WTC11 (cell line): ENCODE measurements around the gene HCN1. TPM values are rescaled to one million over a fixed set of nuclear protein-coding genes. Genes with fewer than 3 reads are reported as not detected.

Experiments
- ATAC-seq: fragments of 200-7000 bp; cut with Tn5 transposase; 2 replicates; pipeline ENCODE4 v1.10.0; 2021; ENCODE audit warnings: mild to moderate bottlenecking, moderate library complexity
- CTCF ChIA-PET: fragments of 300-600 bp; sonication (Branson Sonifier 250); formaldehyde crosslinking; loops from one replicate; lab custom pipeline; 2021; ENCODE audit warnings: antibody characterized with exemption; lab: Charles Lee
- POLR2A ChIA-PET: fragments of 350-600 bp; sonication (Branson Sonifier 250); formaldehyde crosslinking; loops from one replicate; lab custom pipeline; 2021; ENCODE audit warnings: antibody characterized with exemption; lab: Charles Lee
- DNase-seq: peaks from one replicate; pipeline ENCODE4 v3.0.0; 2021; ENCODE audit warnings: low spot score
- H3K27ac Mint-ChIP-seq: 2 replicates; pipeline ENCODE4 v1.8.0; 2021; ENCODE audit warnings: mixed read lengths
- H3K27me3 Mint-ChIP-seq: 2 replicates; pipeline ENCODE4 v1.8.0; 2021; ENCODE audit warnings: low read depth, mild to moderate bottlenecking, moderate library complexity, mixed read lengths
- H3K36me3 Mint-ChIP-seq: 2 replicates; pipeline ENCODE4 v1.8.0; 2021; ENCODE audit warnings: mixed read lengths
- H3K4me1 Mint-ChIP-seq: 2 replicates; pipeline ENCODE4 v1.8.0; 2022; ENCODE audit warnings: mixed read lengths
- H3K4me3 Mint-ChIP-seq: 2 replicates; pipeline ENCODE4 v1.8.0; 2021; ENCODE audit warnings: mild to moderate bottlenecking, moderate library complexity, mixed read lengths
- H3K9me3 Mint-ChIP-seq: 2 replicates; pipeline ENCODE4 v1.8.0; 2021; ENCODE audit warnings: mixed read lengths
- ATF6 ChIP-seq: sonication (generic); formaldehyde crosslinking; IDR thresholded peaks from 2 replicates; pipeline ENCODE4 v1.8.1; 2023; ENCODE audit warnings: mild to moderate bottlenecking, missing genetic modification reagents
- ESRRA ChIP-seq: sonication (generic); formaldehyde crosslinking; IDR thresholded peaks from 2 replicates; pipeline ENCODE4 v1.8.1; 2022; ENCODE audit warnings: mild to moderate bottlenecking, missing genetic modification reagents, borderline replicate concordance
- FOXJ3 ChIP-seq: sonication (generic); formaldehyde crosslinking; IDR thresholded peaks from 2 replicates; pipeline ENCODE4 v1.9.0; 2021; ENCODE audit warnings: missing genetic modification reagents, mild to moderate bottlenecking, borderline replicate concordance
- FOXP1 ChIP-seq: sonication (generic); formaldehyde crosslinking; IDR thresholded peaks from 2 replicates; pipeline ENCODE4 v1.8.0; 2022; ENCODE audit warnings: missing genetic modification reagents, mild to moderate bottlenecking, moderate library complexity, borderline replicate concordance
- HMGXB4 ChIP-seq: sonication (generic); formaldehyde crosslinking; IDR thresholded peaks from 2 replicates; pipeline ENCODE4 v1.8.1; 2023; ENCODE audit warnings: mild to moderate bottlenecking, moderate library complexity, missing genetic modification reagents
- KAT7 ChIP-seq: sonication (generic); formaldehyde crosslinking; IDR thresholded peaks from 2 replicates; pipeline ENCODE4 v1.8.1; 2023; ENCODE audit warnings: missing genetic modification reagents, mild to moderate bottlenecking, borderline replicate concordance
- NFE2L1 ChIP-seq: sonication (generic); formaldehyde crosslinking; IDR thresholded peaks from 2 replicates; pipeline ENCODE4 v1.8.1; 2023; ENCODE audit warnings: missing genetic modification reagents
- NR2C2 ChIP-seq: sonication (generic); formaldehyde crosslinking; IDR thresholded peaks from 2 replicates; pipeline ENCODE4 v1.8.0; 2022; ENCODE audit warnings: mild to moderate bottlenecking, missing genetic modification reagents
- NR3C1 ChIP-seq: sonication (generic); formaldehyde crosslinking; conservative IDR thresholded peaks from 2 replicates; pipeline ENCODE4 v1.8.1; 2023; ENCODE audit warnings: low read depth, mild to moderate bottlenecking, missing genetic modification reagents
- TP53 ChIP-seq: sonication (generic); formaldehyde crosslinking; IDR thresholded peaks from 2 replicates; pipeline ENCODE4 v1.8.1; 2023; ENCODE audit warnings: mild to moderate bottlenecking, missing genetic modification reagents
- USF2 ChIP-seq: sonication (generic); formaldehyde crosslinking; IDR thresholded peaks from 2 replicates; pipeline ENCODE4 v1.8.1; 2023; ENCODE audit warnings: mild to moderate bottlenecking, missing genetic modification reagents, moderate library complexity
- ZNF138 ChIP-seq: sonication (generic); formaldehyde crosslinking; conservative IDR thresholded peaks from 2 replicates; pipeline ENCODE4 v1.8.1; 2022; ENCODE audit warnings: mild to moderate bottlenecking, moderate library complexity, missing genetic modification reagents
- ZNF232 ChIP-seq: sonication (generic); formaldehyde crosslinking; IDR thresholded peaks from 2 replicates; pipeline ENCODE4 v1.8.0; 2022; ENCODE audit warnings: mild to moderate bottlenecking, missing genetic modification reagents
- ZNF396 ChIP-seq: fragments of 250-450 bp; sonication (Bioruptor Pico); IDR thresholded peaks from 2 replicates; pipeline ENCODE4 v1.8.0; 2021; ENCODE audit warnings: mild to moderate bottlenecking, moderate library complexity, borderline replicate concordance
- ZNF512 ChIP-seq: sonication (generic); formaldehyde crosslinking; IDR thresholded peaks from 2 replicates; pipeline ENCODE4 v1.8.1; 2022; ENCODE audit warnings: missing genetic modification reagents, borderline replicate concordance
- total RNA-seq: library from RNA; stranded (reverse); gene quantifications from 3 replicates; pipeline ENCODE4 v1.2.3, GENCODE V29; 2021
- TF ChIP-seq, protein P1 (sequence below): sonication (generic); formaldehyde crosslinking; IDR thresholded peaks from 2 replicates; pipeline ENCODE4 v1.8.0; 2022; ENCODE audit warnings: mild to moderate bottlenecking, missing genetic modification reagents
- TF ChIP-seq, protein P2 (sequence below): fragments of 250-450 bp; sonication (Bioruptor Pico); IDR thresholded peaks from 2 replicates; pipeline ENCODE4 v1.8.0; 2021; ENCODE audit warnings: mild to moderate bottlenecking
- TF ChIP-seq, protein P3 (sequence below): fragments of 250-450 bp; sonication (Bioruptor Pico); IDR thresholded peaks from 2 replicates; pipeline ENCODE4 v1.9.0; 2021; ENCODE audit warnings: moderate library complexity, mild to moderate bottlenecking, inconsistent platforms, borderline replicate concordance
- TF ChIP-seq, protein P4 (sequence below): sonication (generic); formaldehyde crosslinking; IDR thresholded peaks from 2 replicates; pipeline ENCODE4 v1.8.0; 2023; ENCODE audit warnings: mild to moderate bottlenecking, missing genetic modification reagents

HCN1 gene
- total RNA-seq, 1 experiment from 2014 or later = 2.2 TPM

GRCh38 chr5:45568813-45569212 is 127.4 kb downstream of the HCN1 start:
- DNase-seq = no peak
- H3K27me3 Mint-ChIP-seq = no peaks in the 10 kb centered on the region
- peak; percentile 62; the same call in 1 of the 2 replicates for ATAC-seq
- peak overlapping the region; percentile 42 for H3K27ac Mint-ChIP-seq
- H3K4me3 Mint-ChIP-seq = no peak overlapping the region
- CTCF ChIA-PET = interaction anchor here (0.9 kb wide), 1 partner anchor 128 kb away, joined by 3 read pairs; the partner anchor contains the start of gene HCN1
- TF ChIP-seq NR3C1 (CRISPR knock-in tag) (no peak), NR2C2 (CRISPR knock-in tag) (no peak), ZNF232 (CRISPR knock-in tag) (no peak), KAT7 (CRISPR knock-in tag) (no peak), ZNF396 (CRISPR knock-in tag) (no peak), ZNF138 (CRISPR knock-in tag) (no peak), FOXP1 (no peak)
- TF ChIP-seq, protein P1, sequence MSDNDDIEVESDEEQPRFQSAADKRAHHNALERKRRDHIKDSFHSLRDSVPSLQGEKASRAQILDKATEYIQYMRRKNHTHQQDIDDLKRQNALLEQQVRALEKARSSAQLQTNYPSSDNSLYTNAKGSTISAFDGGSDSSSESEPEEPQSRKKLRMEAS (CRISPR knock-in tag) = no peak
- TF ChIP-seq, all 79 proteins: peak for 0
- Mint-ChIP-seq H3K36me3 (no peaks in the 10 kb centered on the region), H3K9me3 (no peaks in the 10 kb centered on the region), H3K4me1 (peaks cover 43% of the 10 kb centered on the region)
- POLR2A ChIA-PET = no interaction called here

DNA sequence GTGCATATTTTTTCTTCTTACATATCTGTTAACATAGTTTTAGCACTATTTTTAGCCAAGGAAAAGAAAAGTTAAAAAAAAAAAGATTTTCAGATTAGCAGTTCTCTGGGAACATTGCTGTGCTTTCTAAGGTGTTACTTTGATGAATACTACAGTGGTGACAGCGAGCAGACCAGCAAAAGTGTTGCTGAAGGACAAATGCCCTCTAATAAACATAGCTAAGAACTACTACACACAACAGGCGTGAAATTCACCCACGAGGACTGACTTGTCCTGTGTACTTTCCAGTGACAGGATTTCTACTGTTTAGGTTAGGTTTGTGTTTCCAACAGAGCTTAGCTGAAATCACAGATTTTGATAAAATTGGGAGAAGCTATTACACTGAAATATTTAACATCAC is 153.8 kb downstream of the HCN1 start:
- ChIA-PET POLR2A (interaction anchor here (0.5 kb wide), 1 partner anchor 290 kb away, joined by 3 read pairs; no protein-coding TSS in a partner anchor), CTCF (interaction anchor here (1.2 kb wide), 1 partner anchor 21 kb away, joined by 4 read pairs; no protein-coding TSS in a partner anchor)
- DNase-seq (no peak), ATAC-seq (no peak)
- Mint-ChIP-seq H3K27ac (no peak overlapping the region), H3K27me3 (no peaks in the 10 kb centered on the region), H3K4me3 (no peak overlapping the region), H3K36me3 (no peaks in the 10 kb centered on the region), H3K9me3 (no peaks in the 10 kb centered on the region), H3K4me1 (peaks cover 4% of the 10 kb centered on the region; the same call in 1 of the 2 replicates)
- TF ChIP-seq ESRRA (CRISPR knock-in tag) = no peak
- TF ChIP-seq, protein P2, sequence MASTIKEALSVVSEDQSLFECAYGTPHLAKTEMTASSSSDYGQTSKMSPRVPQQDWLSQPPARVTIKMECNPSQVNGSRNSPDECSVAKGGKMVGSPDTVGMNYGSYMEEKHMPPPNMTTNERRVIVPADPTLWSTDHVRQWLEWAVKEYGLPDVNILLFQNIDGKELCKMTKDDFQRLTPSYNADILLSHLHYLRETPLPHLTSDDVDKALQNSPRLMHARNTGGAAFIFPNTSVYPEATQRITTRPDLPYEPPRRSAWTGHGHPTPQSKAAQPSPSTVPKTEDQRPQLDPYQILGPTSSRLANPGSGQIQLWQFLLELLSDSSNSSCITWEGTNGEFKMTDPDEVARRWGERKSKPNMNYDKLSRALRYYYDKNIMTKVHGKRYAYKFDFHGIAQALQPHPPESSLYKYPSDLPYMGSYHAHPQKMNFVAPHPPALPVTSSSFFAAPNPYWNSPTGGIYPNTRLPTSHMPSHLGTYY (CRISPR knock-in tag) = no peak
- no peak for TF ChIP-seq USF2 (CRISPR knock-in tag)
- TF ChIP-seq HMGXB4 (CRISPR knock-in tag) = no peak
- no peak for TF ChIP-seq FOXJ3 (CRISPR knock-in tag)
- TF ChIP-seq, protein P3, sequence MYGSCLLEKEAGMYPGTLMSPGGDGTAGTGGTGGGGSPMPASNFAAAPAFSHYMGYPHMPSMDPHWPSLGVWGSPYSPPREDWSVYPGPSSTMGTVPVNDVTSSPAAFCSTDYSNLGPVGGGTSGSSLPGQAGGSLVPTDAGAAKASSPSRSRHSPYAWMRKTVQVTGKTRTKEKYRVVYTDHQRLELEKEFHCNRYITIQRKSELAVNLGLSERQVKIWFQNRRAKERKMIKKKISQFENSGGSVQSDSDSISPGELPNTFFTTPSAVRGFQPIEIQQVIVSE (CRISPR knock-in tag) = no peak
- no peak for TF ChIP-seq ZNF512 (CRISPR knock-in tag)
- TF ChIP-seq ATF6 (CRISPR knock-in tag) = no peak
- no peak for TF ChIP-seq NFE2L1 (CRISPR knock-in tag)
- no peak for TF ChIP-seq TP53
- no peak for TF ChIP-seq FOXP1
- TF ChIP-seq, protein P4, sequence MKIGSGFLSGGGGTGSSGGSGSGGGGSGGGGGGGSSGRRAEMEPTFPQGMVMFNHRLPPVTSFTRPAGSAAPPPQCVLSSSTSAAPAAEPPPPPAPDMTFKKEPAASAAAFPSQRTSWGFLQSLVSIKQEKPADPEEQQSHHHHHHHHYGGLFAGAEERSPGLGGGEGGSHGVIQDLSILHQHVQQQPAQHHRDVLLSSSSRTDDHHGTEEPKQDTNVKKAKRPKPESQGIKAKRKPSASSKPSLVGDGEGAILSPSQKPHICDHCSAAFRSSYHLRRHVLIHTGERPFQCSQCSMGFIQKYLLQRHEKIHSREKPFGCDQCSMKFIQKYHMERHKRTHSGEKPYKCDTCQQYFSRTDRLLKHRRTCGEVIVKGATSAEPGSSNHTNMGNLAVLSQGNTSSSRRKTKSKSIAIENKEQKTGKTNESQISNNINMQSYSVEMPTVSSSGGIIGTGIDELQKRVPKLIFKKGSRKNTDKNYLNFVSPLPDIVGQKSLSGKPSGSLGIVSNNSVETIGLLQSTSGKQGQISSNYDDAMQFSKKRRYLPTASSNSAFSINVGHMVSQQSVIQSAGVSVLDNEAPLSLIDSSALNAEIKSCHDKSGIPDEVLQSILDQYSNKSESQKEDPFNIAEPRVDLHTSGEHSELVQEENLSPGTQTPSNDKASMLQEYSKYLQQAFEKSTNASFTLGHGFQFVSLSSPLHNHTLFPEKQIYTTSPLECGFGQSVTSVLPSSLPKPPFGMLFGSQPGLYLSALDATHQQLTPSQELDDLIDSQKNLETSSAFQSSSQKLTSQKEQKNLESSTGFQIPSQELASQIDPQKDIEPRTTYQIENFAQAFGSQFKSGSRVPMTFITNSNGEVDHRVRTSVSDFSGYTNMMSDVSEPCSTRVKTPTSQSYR (CRISPR knock-in tag) = no peak
